ENCODE data around the gene LAIR1.

GRCh38 chr19:54329476-54330165, 35.1 kb downstream of the LAIR1 start:
- TF ChIP-seq CTCF (IDR thresholded peaks at IDR 0.05; ENCODE audit: insufficient read depth, low read length) = no peak
- TF ChIP-seq POLR2AphosphoS5 (IDR thresholded peaks at IDR 0.05; ENCODE audit: low read depth) = no peak
- no peak for TF ChIP-seq GABPA (IDR thresholded peaks at IDR 0.05; ENCODE audit: low read depth)
- no peak for TF ChIP-seq REST (IDR thresholded peaks at IDR 0.05; ENCODE audit: insufficient replicate concordance, low read depth)

Data from HL-60 (cell line).